Loucy (cell line): Measurements from ENCODE around the gene MMP24OS.

Source experiments
- H2AFZ ChIP-seq: fragments of 200-600 bp; sonication (generic); 2 replicates; pipeline ENCODE4 v1.6.0; 2016; ENCODE audit warnings: antibody characterized with exemption, mild to moderate bottlenecking, low read length, moderate library complexity
- H3F3A ChIP-seq: fragments of 200-600 bp; 2 replicates; pipeline ENCODE4 v1.6.0; 2016; ENCODE audit warnings: antibody characterized with exemption, low read depth, mild to moderate bottlenecking
- H3K27me3 ChIP-seq: fragments of 200-600 bp; sonication (generic); 2 replicates; pipeline ENCODE4 v1.6.1; 2014; ENCODE audit warnings: low read length, mild to moderate bottlenecking; ENCODE audit not compliant: insufficient read depth, poor library complexity, severe bottlenecking
- H3K36me3 ChIP-seq: fragments of 200-600 bp; sonication (generic); 2 replicates; pipeline ENCODE4 v1.6.1; 2016; ENCODE audit warnings: low read length; ENCODE audit not compliant: insufficient read depth
- H3K4me1 ChIP-seq: fragments of 200-600 bp; sonication (generic); 2 replicates; pipeline ENCODE4 v1.5.1; 2014; ENCODE audit warnings: low read length, mild to moderate bottlenecking; ENCODE audit not compliant: insufficient read depth, poor library complexity, severe bottlenecking
- H3K4me2 ChIP-seq: fragments of 200-600 bp; sonication (generic); 2 replicates; pipeline ENCODE4 v1.6.0; 2014; ENCODE audit warnings: antibody characterized with exemption, low read length, low read depth, mild to moderate bottlenecking; ENCODE audit not compliant: poor library complexity, severe bottlenecking
- H3K4me3 ChIP-seq: fragments of 200-600 bp; sonication (generic); 2 replicates; pipeline ENCODE4 v1.5.1; 2014; ENCODE audit warnings: low read length, mild to moderate bottlenecking, mixed read lengths; ENCODE audit not compliant: poor library complexity, severe bottlenecking
- H3K79me2 ChIP-seq: fragments of 200-600 bp; sonication (generic); 2 replicates; pipeline ENCODE4 v1.6.1; 2014; ENCODE audit warnings: low read length; ENCODE audit not compliant: insufficient read depth
- H3K9ac ChIP-seq: fragments of 200-600 bp; sonication (generic); 2 replicates; pipeline ENCODE4 v1.6.0; 2014; ENCODE audit warnings: mild to moderate bottlenecking, low read depth, low read length, moderate library complexity; ENCODE audit not compliant: poor library complexity, severe bottlenecking
- H3K9me2 ChIP-seq: fragments of 200-600 bp; sonication (generic); replicated peaks from 2 replicates; pipeline ENCODE4 v1.6.1; 2016; ENCODE audit warnings: low read depth, low read length, mixed read lengths
- H3K9me3 ChIP-seq: fragments of 200-600 bp; sonication (generic); 2 replicates; pipeline ENCODE4 v1.6.1; 2014; ENCODE audit warnings: mild to moderate bottlenecking, antibody characterized with exemption, low read length, low read depth; ENCODE audit not compliant: insufficient read depth
- H4K20me1 ChIP-seq: fragments of 200-600 bp; sonication (generic); 2 replicates; pipeline ENCODE4 v1.6.0; 2014; ENCODE audit warnings: antibody characterized with exemption, low read length, mild to moderate bottlenecking; ENCODE audit not compliant: insufficient read depth, poor library complexity, severe bottlenecking
- CTCF ChIP-seq: fragments of 200-600 bp; sonication (generic); conservative IDR thresholded peaks from 2 replicates; pipeline ENCODE4 v1.5.1; 2014; ENCODE audit warnings: mild to moderate bottlenecking, antibody characterized with exemption, low read length
- EZH2phosphoT487 ChIP-seq: fragments of 200-600 bp; IDR thresholded peaks from 2 replicates; pipeline ENCODE4 v1.6.1; 2018; ENCODE audit warnings: antibody characterized with exemption, mild to moderate bottlenecking, moderate library complexity, borderline replicate concordance

MMP24OS gene

GRCh38 chr20:35297740-35298139 lies 19.8 kb upstream of the MMP24OS start:
- Histone ChIP-seq H3K4me3 (no peak overlapping the region), H3K9me3 (no peaks in the 10 kb centered on the region), H3K9ac (no peak overlapping the region), H2AFZ (no peak overlapping the region), H3K27me3 (no peaks in the 10 kb centered on the region), H3F3A (no peaks in the 10 kb centered on the region), H3K4me2 (no peak overlapping the region), H3K36me3 (no peaks in the 10 kb centered on the region), H3K4me1 (no peaks in the 10 kb centered on the region), H3K9me2 (no peaks in the 10 kb centered on the region), H4K20me1 (no peaks in the 10 kb centered on the region), H3K79me2 (no peaks in the 10 kb centered on the region)
- TF ChIP-seq CTCF (no peak), EZH2phosphoT487 (no peak)

GRCh38 chr20:35297155-35297554 lies 19.2 kb upstream of the MMP24OS start:
- H4K20me1 ChIP-seq, result no peaks in the 10 kb centered on the region
- TF ChIP-seq EZH2phosphoT487, result no peak
- no peak for TF ChIP-seq CTCF

GRCh38 chr20:35296101-35296554 lies 18.2 kb upstream of the MMP24OS start:
- no peaks in the 10 kb centered on the region for H3F3A ChIP-seq
- H3K9ac ChIP-seq, result no peak overlapping the region
- H3K4me1 ChIP-seq, result no peaks in the 10 kb centered on the region
- no peak overlapping the region for H3K4me2 ChIP-seq
- no peaks in the 10 kb centered on the region for H3K9me3 ChIP-seq
- no peaks in the 10 kb centered on the region for H3K79me2 ChIP-seq
- H2AFZ ChIP-seq, result no peak overlapping the region
- no peaks in the 10 kb centered on the region for H3K27me3 ChIP-seq
- no peaks in the 10 kb centered on the region for H3K36me3 ChIP-seq
- no peaks in the 10 kb centered on the region for H4K20me1 ChIP-seq
- H3K4me3 ChIP-seq, result no peak overlapping the region
- no peak for TF ChIP-seq EZH2phosphoT487
- no peak for TF ChIP-seq CTCF
- H3K9me2 ChIP-seq, result no peaks in the 10 kb centered on the region

More at GRCh38 chr20:35297155-35297554, 19.2 kb upstream of the MMP24OS start:
- H3K4me1 ChIP-seq, result no peaks in the 10 kb centered on the region
- H2AFZ ChIP-seq, result no peak overlapping the region
- H3K27me3 ChIP-seq, result no peaks in the 10 kb centered on the region
- no peaks in the 10 kb centered on the region for H3F3A ChIP-seq
- no peak overlapping the region for H3K9ac ChIP-seq
- no peaks in the 10 kb centered on the region for H3K79me2 ChIP-seq
- no peaks in the 10 kb centered on the region for H3K9me3 ChIP-seq
- H3K4me3 ChIP-seq, result no peak overlapping the region
- H3K36me3 ChIP-seq, result no peaks in the 10 kb centered on the region
- no peak overlapping the region for H3K4me2 ChIP-seq
- H3K9me2 ChIP-seq, result no peaks in the 10 kb centered on the region
